Colonic mucosa (tissue), 4 donors: ENCODE data around the gene KHDC1L. TPM values are rescaled to one million over a fixed set of nuclear protein-coding genes. Genes with fewer than 3 reads are reported as not detected.
"Not testable (repeated sequence)": the region's sequence is repeated elsewhere in the genome, so short reads cannot be mapped to it uniquely, and the experiment has no call there.

Source experiments
- DNase-seq: peaks from one replicate; pipeline ENCODE4 v3.0.0-alpha.2; 2020
- H3K27ac ChIP-seq: fragments of 200-600 bp; one replicate; pipeline ENCODE4 v1.8.0; 2021
- H3K27me3 ChIP-seq: fragments of 200-600 bp; one replicate; pipeline ENCODE4 v1.8.0; 2021
- H3K36me3 ChIP-seq: fragments of 200-600 bp; one replicate; pipeline ENCODE4 v1.8.0; 2021
- H3K4me1 ChIP-seq: fragments of 200-600 bp; one replicate; pipeline ENCODE4 v1.8.0; 2021; ENCODE audit warnings: mild to moderate bottlenecking
- H3K4me3 ChIP-seq: fragments of 200-600 bp; one replicate; pipeline ENCODE4 v1.8.0; 2021
- H3K9ac ChIP-seq, 2 donors: one replicate each; pipeline ENCODE4 v1.7.0; 2013; ENCODE audit warnings: control low read depth in 2 of 2, low read depth in 2 of 2, low read length in 2 of 2
- H3K9me3 ChIP-seq: fragments of 200-600 bp; one replicate; pipeline ENCODE4 v1.8.0; 2021
- intact Hi-C: fragments of 100-400 bp; cut with DNase I; formaldehyde crosslinking; loops from one replicate; pipeline ENCODE4 v1.14.1; 2022
- total RNA-seq, 2 donors: library from RNA; stranded (reverse); fragmentation: NEBNext Ultra II Directional in 1 of 2; extraction: Animal tissue kit (Norgen Biotek cat#: 25700) in 1 of 2; gene quantifications; one replicate each; pipeline ENCODE4 v1.2.1, GENCODE V29; 2021
- TF ChIP-seq, protein P1 (sequence below): fragments of 200-600 bp; IDR thresholded peaks from one replicate; pipeline ENCODE4 v1.8.0; 2022; ENCODE audit warnings: antibody characterized with exemption, mild to moderate bottlenecking
- donor health status: healthy.
- donor health status: DM: no; HTN: no; CAD: no.
- donor health status: DM: no; HTN: no; CAD: no.

The KHDC1L gene, protein sequence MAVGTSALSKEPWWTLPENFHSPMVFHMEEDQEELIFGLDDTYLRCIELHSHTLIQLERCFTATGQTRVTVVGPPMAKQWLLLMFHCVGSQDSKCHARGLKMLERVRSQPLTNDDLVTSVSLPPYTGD
- total RNA-seq, result not detected

GRCh38 chr6:73225396-73225795 lies at the start of gene KHDC1L:
Gene KHDC1L (minus strand): TSS chr6:73225496. CDS start chr6:73225408, 88 bp downstream.
- H3K27ac ChIP-seq, result no peak within 1 kb of the TSS
- TF ChIP-seq, protein P1, sequence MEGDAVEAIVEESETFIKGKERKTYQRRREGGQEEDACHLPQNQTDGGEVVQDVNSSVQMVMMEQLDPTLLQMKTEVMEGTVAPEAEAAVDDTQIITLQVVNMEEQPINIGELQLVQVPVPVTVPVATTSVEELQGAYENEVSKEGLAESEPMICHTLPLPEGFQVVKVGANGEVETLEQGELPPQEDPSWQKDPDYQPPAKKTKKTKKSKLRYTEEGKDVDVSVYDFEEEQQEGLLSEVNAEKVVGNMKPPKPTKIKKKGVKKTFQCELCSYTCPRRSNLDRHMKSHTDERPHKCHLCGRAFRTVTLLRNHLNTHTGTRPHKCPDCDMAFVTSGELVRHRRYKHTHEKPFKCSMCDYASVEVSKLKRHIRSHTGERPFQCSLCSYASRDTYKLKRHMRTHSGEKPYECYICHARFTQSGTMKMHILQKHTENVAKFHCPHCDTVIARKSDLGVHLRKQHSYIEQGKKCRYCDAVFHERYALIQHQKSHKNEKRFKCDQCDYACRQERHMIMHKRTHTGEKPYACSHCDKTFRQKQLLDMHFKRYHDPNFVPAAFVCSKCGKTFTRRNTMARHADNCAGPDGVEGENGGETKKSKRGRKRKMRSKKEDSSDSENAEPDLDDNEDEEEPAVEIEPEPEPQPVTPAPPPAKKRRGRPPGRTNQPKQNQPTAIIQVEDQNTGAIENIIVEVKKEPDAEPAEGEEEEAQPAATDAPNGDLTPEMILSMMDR, result no peak
- no peaks in the 10 kb centered on the region for H3K36me3 ChIP-seq
- intact Hi-C loops, result no loop called here
- no peaks in the 10 kb centered on the region for H3K4me1 ChIP-seq
- no peak within 1 kb of the TSS for H3K9ac ChIP-seq
- H3K27me3 ChIP-seq, result no peaks in the 10 kb centered on the region
- DNase-seq, result no peak
- H3K4me3 ChIP-seq, result no peak within 1 kb of the TSS
- no peaks in the 10 kb centered on the region for H3K9me3 ChIP-seq

DNA sequence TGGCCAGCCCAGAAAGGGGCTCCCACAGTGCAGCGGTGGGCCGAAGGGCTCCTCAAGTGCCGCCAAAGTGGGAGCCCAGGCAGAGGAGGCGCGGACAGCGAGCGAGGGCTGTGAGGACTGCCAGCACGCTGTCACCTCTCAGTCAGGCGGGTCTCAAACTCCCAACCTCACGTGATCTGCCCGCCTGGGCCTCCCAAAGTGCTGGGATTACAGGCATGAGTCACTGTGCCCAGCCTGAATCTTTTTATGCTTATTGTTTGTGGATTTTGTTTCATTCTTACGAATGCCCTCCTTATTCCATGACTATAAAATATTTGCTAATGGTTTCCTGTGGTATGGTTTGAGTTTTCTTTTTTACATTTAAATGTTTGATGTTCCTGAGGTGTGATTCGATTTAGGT lies 44.0 kb upstream of the KHDC1L start:
- H3K9ac ChIP-seq, DNase-seq, H3K36me3 ChIP-seq, H3K27ac ChIP-seq, H3K9me3 ChIP-seq, H3K4me1 ChIP-seq, H3K27me3 ChIP-seq, H3K4me3 ChIP-seq, intact Hi-C loops: not testable (repeated sequence)

- intact Hi-C loops, H3K4me1 ChIP-seq, H3K4me3 ChIP-seq, H3K9ac ChIP-seq, H3K9me3 ChIP-seq, H3K27me3 ChIP-seq, DNase-seq, H3K27ac ChIP-seq, H3K36me3 ChIP-seq: not testable (repeated sequence)
These were observed 43.6 kb upstream of the KHDC1L start for GRCh38 chr6:73268896-73269295.

DNA sequence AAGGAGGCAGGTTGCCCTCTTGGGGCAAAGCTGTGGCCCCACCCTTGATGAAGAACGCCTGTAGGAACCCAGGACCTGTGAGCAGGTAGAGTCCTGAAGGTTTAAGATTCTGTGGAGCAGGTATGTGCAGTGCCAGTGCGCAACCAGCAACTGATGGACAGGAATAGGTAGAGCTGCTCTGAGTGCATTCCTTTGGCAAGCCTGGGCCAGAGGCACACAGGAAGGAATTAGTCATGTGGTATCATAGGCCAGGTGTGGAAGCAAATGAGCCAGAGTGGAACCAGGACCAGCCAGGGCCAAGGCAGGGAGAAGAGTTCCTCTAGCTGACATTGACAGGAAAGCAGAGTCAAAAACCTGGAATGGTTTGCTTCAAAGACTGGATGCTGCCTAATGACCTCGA lies 39.1 kb upstream of the KHDC1L start:
- no peak overlapping the region for H3K4me3 ChIP-seq
- H3K27me3 ChIP-seq, result no peaks in the 10 kb centered on the region
- H3K36me3 ChIP-seq, result no peaks in the 10 kb centered on the region
- H3K4me1 ChIP-seq, result no peaks in the 10 kb centered on the region
- H3K9ac ChIP-seq, result no peak overlapping the region
- intact Hi-C loops, result no loop called here
- H3K27ac ChIP-seq, result no peak overlapping the region
- no peak for DNase-seq
- H3K9me3 ChIP-seq, result no peaks in the 10 kb centered on the region
- TF ChIP-seq, protein P1, result no peak

DNA sequence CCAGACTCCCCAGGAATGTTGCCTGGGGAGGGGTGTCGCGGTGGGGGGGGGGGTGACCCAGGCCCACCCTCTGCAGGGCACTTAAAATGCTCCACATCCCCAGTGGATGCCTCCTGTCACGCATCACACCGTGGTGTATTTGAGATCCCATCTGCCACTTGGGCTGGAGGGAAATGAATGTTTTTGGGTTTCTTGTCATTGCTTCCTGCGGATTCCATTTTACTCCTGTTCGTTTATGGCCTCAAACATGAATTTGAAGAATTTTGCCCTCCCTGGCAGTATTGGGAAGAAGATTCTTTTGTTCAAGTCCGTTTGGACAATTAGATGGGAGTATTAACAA lies 38.2 kb upstream of the KHDC1L start:
- no peak overlapping the region for H3K27ac ChIP-seq
- TF ChIP-seq, protein P1, result no peak
- intact Hi-C loops, result no loop called here

DNA sequence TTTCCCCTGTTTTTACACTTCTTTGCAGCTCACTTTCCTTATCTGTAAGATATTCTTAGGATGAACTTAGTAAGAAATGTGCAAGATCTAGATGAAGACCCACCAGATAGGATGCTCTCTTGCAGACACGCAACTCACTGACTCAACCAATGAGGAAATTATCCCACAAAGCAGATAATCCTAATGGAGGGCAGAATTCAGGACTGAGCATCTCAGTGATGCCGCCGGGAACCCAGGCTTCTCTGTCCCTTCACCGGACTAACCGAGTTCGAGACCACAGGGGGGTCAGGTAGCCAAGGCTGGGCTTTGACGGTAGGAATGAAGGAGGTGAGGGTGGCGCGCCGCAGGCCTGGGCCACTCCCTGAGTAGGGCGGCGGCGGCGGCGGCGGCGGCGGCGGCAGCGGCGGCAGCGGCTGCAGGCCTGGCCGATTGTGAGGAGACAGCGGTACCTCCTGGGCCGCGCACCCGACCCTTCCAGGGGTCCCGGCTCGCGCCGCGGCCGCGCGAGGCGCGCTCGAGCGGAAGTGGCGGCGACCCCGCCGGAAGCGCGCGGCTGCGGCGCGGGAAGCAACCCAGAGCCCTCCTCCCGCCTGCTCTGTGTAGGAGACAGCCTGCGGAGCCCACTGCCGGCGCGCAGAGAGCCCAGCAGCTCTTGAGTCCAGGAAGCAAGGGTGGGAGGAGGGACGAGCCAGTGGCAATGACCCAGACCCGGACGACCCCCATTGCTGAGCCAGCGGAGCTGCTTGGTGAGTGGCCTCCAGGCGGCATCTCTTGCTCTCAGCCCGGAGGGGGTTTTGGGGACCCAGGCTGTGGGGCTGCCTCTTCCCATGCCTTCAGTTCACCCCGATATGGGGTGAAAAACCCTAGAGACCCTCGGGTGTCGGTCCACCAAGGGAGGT lies 37.6 kb upstream of the KHDC1L start, which contains the start of gene KHDC1:
Gene KHDC1 (minus strand): TSS at position 526 of the 899 bp plus-strand sequence. CDS start 20,679 bp downstream, outside the sequence.
- H3K36me3 ChIP-seq, result no peaks in the 10 kb centered on the region
- H3K4me3 ChIP-seq, result peak within 1 kb of the TSS; percentile 74
- TF ChIP-seq, protein P1, result no peak
- no peaks in the 10 kb centered on the region for H3K4me1 ChIP-seq
- no peak within 1 kb of the TSS for H3K27ac ChIP-seq
- no peaks in the 10 kb centered on the region for H3K9me3 ChIP-seq
- peak within 1 kb of the TSS; percentile 53 to 60 for H3K9ac ChIP-seq
- no peaks in the 10 kb centered on the region for H3K27me3 ChIP-seq
- peak; percentile 25 for DNase-seq
- intact Hi-C loops, result no loop called here

More for the DNA sequence above, 38.2 kb upstream of the KHDC1L start:
- Histone ChIP-seq H3K36me3 (no peaks in the 10 kb centered on the region), H3K9ac (peak overlapping the region; percentile 53 to 60), H3K4me1 (no peaks in the 10 kb centered on the region), H3K9me3 (no peaks in the 10 kb centered on the region), H3K4me3 (peak overlapping the region; percentile 74), H3K27me3 (no peaks in the 10 kb centered on the region)
- DNase-seq, result no peak
